Testis (tissue), 3 donors: ENCODE measurements around the gene PDGFRB. TPM values are rescaled to one million over a fixed set of nuclear protein-coding genes. Genes with fewer than 3 reads are reported as not detected.

Source experiments
- DNase-seq: peaks from one replicate; pipeline ENCODE4 v3.0.0-alpha.2; 2019
- H3K27ac ChIP-seq, 2 donors: fragments of 200-600 bp; sonication (generic); one replicate each; pipeline ENCODE4 v1.5.1; 2019
- H3K27me3 ChIP-seq: fragments of 200-600 bp; sonication (generic); one replicate; pipeline ENCODE4 v1.5.1; 2019
- H3K36me3 ChIP-seq: fragments of 200-600 bp; sonication (generic); one replicate; pipeline ENCODE4 v1.5.1; 2017; ENCODE audit warnings: low read depth; ENCODE audit errors: missing control alignments
- H3K4me1 ChIP-seq: fragments of 200-600 bp; sonication (generic); one replicate; pipeline ENCODE4 v1.5.1; 2019
- H3K4me3 ChIP-seq, 2 donors: fragments of 200-600 bp; sonication (generic); one replicate each; pipeline ENCODE4 v1.5.1; 2017 to 2019
- H3K9me3 ChIP-seq: fragments of 200-600 bp; sonication (generic); one replicate; pipeline ENCODE4 v1.5.1; 2017
- CTCF ChIP-seq, 3 experiments: fragments of 450-650 bp in 2 of 3; fragments of 200-600 bp in 1 of 3; sonication (generic) in 1 of 3; IDR thresholded peaks; one replicate each; pipeline ENCODE4 v1.5.1; 2016 to 2019; ENCODE audit warnings: antibody characterized with exemption in 3 of 3, mild to moderate bottlenecking in 2 of 3, moderate library complexity in 1 of 3
- POLR2A ChIP-seq: fragments of 450-650 bp; IDR thresholded peaks from one replicate; pipeline ENCODE4 v1.6.1; 2017; ENCODE audit warnings: antibody characterized with exemption, mild to moderate bottlenecking, moderate library complexity
- WGBS, 2 donors: methylation state at CpG; one replicate each; pipeline ENCODE4 v1.1.5; 2018; 5-methylcytosine and 5-hydroxymethylcytosine counted together
- intact Hi-C: fragments of 100-400 bp; cut with DNase I; formaldehyde crosslinking; loops from one replicate; pipeline ENCODE4 v1.15.1; 2023; ENCODE audit warnings: low total_unique reads
- polyA plus RNA-seq: library from polyadenylated mRNA; stranded (reverse); fragments of 350-450 nt; fragmentation: Illumina TruSeq; extraction: RNeasy Lipid Tissue Mini Kit (QIAGEN cat#74804); gene quantifications from one replicate; pipeline ENCODE4 v1.2.3, GENCODE V29; 2014; ENCODE audit warnings: low read depth, low replicate concordance; ENCODE audit not compliant: insufficient read depth
- total RNA-seq, 2 donors: library from RNA; depleted of rRNA; stranded (reverse); fragments of >200 nt; gene quantifications; one replicate each; pipeline ENCODE4 v1.2.3, GENCODE V29; 2016

Gene PDGFRB
- total and polyA plus RNA-seq, 3 donors from 2014 or later, result 61.6 to 87.0 (median 71.2) TPM

- no peaks in the 10 kb centered on the region for H3K27me3 ChIP-seq
- no peak overlapping the region for H3K4me3 ChIP-seq
- WGBS, 2 donors, result 46 to 64% methylated on average over 20 of the region's 20 CpGs
Measured at GRCh38 chr5:150143350-150144245, 12.0 kb downstream of the PDGFRB start.

GRCh38 chr5:150142959-150143349, 12.7 kb downstream of the PDGFRB start:
- TF ChIP-seq CTCF (IDR thresholded peaks at IDR 0.05) (no peak), POLR2A (no peak)
- Histone ChIP-seq H3K4me3 (no peak overlapping the region), H3K27me3 (no peaks in the 10 kb centered on the region), H3K4me1 (peaks cover 67% of the 10 kb centered on the region), H3K36me3 (no peaks in the 10 kb centered on the region), H3K27ac (peak overlapping the region; percentile 70 to 86), H3K9me3 (no peaks in the 10 kb centered on the region)
- DNase-seq, result no peak
- intact Hi-C loops, result no loop called here
- 66 to 74% methylated on average over 4 of the region's 4 CpGs for WGBS, 2 donors

More at GRCh38 chr5:150143350-150144245, 12.0 kb downstream of the PDGFRB start:
- Histone ChIP-seq H3K4me1 (peaks cover 60% of the 10 kb centered on the region), H3K9me3 (no peaks in the 10 kb centered on the region), H3K27ac (peak overlapping the region; percentile 70 to 86), H3K36me3 (no peaks in the 10 kb centered on the region)
- intact Hi-C loops, result no loop called here
- DNase-seq, result peak; percentile 69
- no peak for TF ChIP-seq POLR2A
- no peak for TF ChIP-seq CTCF (IDR thresholded peaks at IDR 0.05)

- Histone ChIP-seq H3K9me3 (no peaks in the 10 kb centered on the region), H3K36me3 (no peaks in the 10 kb centered on the region), H3K4me3 (no peak overlapping the region), H3K27ac (peak overlapping the region; percentile 55 to 86), H3K27me3 (no peaks in the 10 kb centered on the region), H3K4me1 (peaks cover 73% of the 10 kb centered on the region)
- DNase-seq, result no peak
- TF ChIP-seq POLR2A, result no peak
- no peak for TF ChIP-seq CTCF (IDR thresholded peaks at IDR 0.05)
- intact Hi-C loops, result no loop called here
- 69 to 75% methylated on average over 6 to 14 of the region's 14 CpGs for WGBS, 2 donors
Measured at GRCh38 chr5:150142185-150142958, 13.3 kb downstream of the PDGFRB start.

GRCh38 chr5:150141544-150142184, 14.0 kb downstream of the PDGFRB start:
- no peak for DNase-seq
- intact Hi-C loops, result no loop called here
- H3K9me3 ChIP-seq, result no peaks in the 10 kb centered on the region
- H3K27ac ChIP-seq, result peak overlapping the region; percentile 55 to 86
- H3K4me3 ChIP-seq, result no peak overlapping the region
- TF ChIP-seq CTCF (IDR thresholded peaks at IDR 0.05) (no peak), POLR2A (no peak)
- H3K27me3 ChIP-seq, result no peaks in the 10 kb centered on the region
- no peaks in the 10 kb centered on the region for H3K36me3 ChIP-seq
- 65 to 78% methylated on average over 8 to 9 of the region's 9 CpGs for WGBS, 2 donors
- H3K4me1 ChIP-seq, result peaks cover 80% of the 10 kb centered on the region
